ENCODE measurements around the gene UBE2Z.
"Not testable (repeated sequence)": the region's sequence is repeated elsewhere in the genome, so short reads cannot be mapped to it uniquely, and the experiment has no call there.

The UBE2Z gene

DNA sequence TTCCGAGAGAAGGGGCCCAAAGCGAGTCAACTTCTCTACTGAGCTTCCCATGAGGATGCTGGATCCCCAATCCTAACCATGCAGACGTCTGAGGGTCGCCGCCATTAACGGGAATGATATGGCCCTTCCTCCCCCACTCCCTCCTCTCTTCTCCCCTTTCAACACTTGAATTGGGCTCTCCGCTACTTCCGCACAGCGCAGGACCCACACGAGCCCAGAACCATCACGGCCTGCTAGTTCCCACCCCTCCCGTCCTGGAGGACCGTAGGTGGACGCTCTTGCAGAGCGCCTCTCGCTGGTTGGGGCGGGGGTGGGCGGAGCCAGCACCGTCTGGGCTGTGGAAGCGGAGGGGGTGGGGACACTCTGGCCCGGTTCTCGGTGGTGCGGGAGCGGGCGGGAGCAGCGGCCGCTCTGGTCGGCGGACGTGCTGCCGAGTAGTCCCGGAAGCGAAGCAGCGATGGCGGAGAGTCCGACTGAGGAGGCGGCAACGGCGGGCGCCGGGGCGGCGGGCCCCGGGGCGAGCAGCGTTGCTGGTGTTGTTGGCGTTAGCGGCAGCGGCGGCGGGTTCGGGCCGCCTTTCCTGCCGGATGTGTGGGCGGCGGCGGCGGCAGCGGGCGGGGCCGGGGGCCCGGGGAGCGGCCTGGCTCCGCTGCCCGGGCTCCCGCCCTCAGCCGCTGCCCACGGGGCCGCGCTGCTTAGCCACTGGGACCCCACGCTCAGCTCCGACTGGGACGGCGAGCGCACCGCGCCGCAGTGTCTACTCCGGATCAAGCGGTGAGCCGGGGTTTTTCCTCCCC, at the start of gene UBE2Z:
Gene UBE2Z, plus strand, starts transcription at position 361 of the 797 bp plus-strand sequence. Its CDS starts 97 bp downstream, at position 458.
- DNase-seq (ENCODE audit: extremely low read depth in 1 of 2, low read depth in 1 of 2), result peak; percentile 78 to 87

DNA sequence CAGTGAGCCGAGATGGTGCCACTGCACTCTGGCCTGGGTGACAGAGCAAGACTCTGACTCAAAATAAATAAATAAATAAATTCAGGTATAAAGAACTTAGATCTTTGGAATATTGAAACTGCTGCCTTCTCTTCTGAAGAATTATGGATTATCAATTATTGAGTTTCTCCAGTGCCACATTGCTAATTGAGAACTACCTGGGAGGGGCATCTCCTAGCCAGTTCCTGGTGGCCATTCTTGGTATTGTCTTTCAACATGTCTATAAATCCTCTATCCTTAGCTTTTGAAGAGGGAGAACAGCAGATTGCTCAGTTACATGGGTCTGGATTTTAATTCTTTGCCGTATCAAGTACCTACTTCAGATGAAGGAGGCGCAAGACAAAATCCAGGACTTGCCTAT, 48.2 kb upstream of the UBE2Z start:
- no peak for DNase-seq (ENCODE audit: extremely low read depth in 1 of 2, low read depth in 1 of 2)

DNA sequence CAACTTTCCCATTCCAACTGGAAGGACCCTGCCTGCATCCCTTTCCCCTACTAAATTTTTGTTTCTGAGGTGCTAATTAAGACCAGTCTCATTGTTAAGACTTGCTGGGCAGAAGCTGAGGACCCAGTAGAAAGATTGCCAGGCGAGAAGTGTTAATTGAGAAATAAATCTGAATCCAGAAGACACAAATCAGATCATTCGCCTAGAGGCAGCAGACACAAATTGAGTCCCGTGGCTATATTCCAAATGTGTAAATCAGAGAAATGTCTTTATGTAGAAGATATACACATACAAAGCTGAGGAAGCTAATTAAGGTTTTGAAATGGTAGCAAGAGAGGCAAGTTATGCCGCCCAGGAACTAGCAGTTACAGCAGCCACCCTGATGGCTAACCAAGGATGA, 47.8 kb upstream of the UBE2Z start:
- DNase-seq (ENCODE audit: extremely low read depth in 1 of 2, low read depth in 1 of 2), result no peak

DNA sequence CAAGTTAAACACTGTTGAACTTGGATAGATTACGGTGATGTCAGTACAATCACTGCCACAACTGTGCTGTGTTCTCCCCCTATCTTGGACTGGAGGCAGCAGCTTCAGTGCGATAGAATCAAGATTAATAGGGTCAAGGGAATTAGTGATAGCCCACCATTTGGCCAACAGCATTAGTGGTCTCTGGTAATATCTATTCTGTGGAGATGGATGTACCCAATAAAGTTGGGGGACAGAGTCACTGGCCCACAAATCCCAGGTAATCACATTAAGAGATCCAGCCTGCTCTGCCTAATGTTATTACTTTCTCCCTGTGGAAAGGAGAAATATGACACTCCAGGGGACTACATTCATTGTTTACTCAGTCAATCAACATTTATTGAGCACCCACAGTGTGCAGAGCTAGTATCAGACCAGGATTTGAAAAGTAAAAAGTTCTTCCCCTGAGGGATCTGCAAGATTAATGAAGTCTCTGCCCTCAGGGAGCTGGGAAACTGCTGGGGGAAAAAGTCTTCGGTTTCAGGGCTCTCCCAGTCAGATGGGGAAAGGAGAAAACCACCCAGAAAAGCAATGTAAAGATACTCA, 39.2 kb upstream of the UBE2Z start:
- no peak for DNase-seq (ENCODE audit: extremely low read depth in 1 of 2, low read depth in 1 of 2)

DNA sequence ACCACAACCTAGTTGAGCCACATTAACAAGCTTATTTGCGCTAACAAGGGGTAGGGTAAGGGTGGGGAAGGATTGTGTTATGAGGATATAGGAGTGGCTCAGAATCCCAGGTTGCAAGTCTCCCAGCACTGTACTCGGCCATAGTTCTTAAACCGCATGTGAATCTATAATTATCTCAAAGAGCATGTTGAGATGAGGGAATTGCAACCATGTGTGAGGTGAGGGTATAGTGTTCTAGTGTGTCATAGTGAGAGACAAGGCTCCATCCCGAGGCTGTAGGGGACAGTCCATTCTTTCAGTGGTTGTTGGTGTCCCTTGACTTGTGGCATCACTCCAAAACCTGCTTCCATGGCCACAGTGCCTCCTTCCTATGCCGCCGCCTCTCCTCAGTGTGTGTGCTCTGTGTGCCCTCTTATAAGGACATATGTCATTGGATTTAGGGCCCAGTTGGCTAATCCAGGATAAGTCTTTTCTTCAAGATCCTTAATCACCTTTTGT, 38.3 kb upstream of the UBE2Z start:
- no peak for DNase-seq (ENCODE audit: extremely low read depth in 1 of 2, low read depth in 1 of 2)

DNA sequence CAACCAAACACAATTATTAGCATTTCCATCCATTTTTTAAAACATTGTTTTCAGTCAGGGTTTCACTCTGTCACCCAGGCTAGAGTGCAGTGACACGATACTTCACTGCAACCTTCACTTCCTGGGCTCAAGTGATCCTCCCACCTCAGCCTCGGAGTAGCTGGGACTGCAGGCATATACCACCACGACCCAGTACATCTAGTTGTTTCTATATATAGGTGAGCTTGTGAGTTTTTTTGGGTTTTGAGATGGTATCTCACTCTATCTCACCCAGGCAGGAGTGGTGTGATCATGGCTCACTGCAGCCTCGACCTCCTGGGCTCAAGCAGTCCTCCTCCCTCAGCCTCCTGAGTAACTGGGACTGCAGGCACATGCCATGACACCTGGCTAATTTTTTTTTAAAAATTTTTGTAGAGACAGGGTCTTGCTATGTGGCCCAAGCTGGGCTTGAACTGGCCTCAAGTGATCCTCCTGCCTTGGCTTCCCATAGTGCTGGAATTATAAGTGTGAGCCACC, 37.1 kb upstream of the UBE2Z start:
- no peak for DNase-seq (ENCODE audit: extremely low read depth in 1 of 2, low read depth in 1 of 2)

DNA sequence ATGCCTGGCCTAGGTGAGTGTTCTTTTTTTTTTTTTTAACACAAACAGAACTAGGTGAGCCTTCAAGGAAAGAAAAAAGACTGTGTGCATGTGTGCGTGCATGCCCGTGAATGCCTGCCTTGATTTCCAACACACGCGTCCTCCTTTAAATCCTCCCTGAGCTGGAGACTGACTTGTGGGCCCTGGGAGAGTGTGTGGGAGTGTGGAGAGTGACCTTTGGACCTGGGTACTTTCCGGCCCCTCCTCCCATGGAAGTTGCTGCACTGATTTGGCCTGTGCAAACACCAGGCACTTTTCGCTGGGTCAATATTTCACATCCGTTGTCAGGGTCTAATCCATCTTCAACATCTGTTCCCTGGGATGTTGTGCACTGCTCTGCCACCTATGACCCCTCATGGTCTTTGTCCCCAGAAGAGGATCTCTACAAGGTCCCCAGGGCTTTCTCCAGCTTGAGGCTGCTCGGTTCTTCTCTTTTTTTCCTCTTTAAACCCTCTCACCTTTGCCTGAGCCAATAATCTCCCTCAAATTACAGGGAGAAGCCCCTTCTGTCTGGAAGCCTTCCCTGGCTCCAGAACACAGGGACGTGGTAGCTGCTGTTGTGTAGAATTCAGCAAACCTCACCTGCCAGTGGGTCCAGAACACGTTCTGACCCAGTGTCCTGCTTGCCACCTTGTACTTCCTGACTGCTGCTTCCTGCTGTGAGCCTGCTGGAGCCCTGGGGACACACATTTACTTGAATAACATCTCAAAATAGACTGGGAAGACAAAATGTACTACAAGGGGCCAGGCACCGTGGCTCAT, 36.5 kb upstream of the UBE2Z start:
- no peak for DNase-seq (ENCODE audit: extremely low read depth in 1 of 2, low read depth in 1 of 2)

DNA sequence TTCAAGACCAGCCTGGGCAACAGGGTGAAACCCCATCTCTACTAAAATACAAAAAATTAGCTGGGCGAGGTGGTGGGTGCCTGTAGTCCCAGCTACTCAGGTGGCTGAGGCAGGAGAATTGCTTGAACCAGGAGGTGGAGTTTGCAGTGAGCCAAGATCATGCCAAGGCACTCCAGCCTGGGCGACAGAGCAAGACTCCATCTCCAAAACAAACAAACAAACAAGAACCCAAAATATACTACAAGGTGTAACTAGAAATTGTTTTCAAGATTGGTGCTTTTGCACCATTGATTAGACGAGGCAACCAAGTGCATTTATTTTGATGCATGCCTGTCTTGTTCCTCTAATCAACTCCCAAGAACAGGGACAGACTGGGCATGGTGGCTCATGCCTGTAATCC, 35.8 kb upstream of the UBE2Z start:
- DNase-seq (ENCODE audit: extremely low read depth in 1 of 2, low read depth in 1 of 2), result not testable (repeated sequence)

DNA sequence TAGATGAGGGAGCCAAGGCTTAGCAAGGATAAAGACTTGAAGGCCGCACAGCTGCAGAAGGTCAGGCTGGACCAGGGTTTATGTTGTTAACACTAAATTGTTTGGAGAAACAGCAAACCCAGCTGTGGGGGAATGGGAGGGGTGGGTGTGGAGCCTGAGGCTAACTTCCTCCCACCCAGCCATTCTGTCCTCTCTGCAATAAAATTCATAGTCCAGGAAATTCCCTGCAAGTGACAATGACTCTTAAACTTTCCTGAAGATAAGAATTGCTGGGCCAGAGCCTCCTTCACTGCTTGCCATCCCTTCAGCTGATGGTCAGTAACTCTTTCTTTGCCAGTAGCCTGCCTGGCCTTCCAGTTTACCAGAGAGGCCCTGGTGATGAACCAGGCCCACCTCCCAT, 35.0 kb upstream of the UBE2Z start:
- no peak for DNase-seq (ENCODE audit: extremely low read depth in 1 of 2, low read depth in 1 of 2)

DNA sequence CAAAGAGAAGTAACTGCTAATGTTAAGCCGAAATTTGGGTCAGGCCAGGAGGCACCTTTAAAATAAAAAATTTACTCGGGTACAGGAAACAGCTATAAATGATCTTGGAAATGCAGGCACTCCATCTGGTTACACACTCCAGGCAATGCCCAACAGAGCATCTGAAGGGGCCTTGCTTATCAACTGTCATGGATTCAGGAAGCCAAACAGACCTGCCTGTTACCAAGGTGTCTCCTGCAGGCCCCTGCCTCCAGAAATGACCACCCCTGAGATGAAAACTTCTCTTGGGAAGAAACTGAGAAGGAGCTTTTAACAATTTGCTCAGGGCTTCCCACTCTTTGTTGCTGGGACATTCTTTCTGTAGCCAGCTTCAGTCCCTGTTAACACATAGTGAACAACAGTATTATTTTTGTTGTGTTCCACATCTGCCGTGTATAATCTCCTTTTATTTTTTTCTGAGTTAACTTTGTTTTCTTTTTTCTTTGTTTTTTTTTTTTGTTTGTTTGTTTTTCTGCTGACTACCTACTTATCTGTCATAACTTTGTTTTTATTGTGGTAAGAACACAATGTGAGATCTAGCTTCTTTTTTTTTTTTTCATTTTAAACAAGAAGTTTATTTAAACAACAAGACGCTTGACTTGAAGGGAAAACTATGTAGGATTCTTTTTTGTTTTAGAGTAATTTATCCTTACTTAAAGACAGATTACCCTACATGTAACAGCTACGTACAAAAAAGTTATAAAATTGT, 34.3 kb upstream of the UBE2Z start:
- no peak for DNase-seq (ENCODE audit: extremely low read depth in 1 of 2, low read depth in 1 of 2)

DNA sequence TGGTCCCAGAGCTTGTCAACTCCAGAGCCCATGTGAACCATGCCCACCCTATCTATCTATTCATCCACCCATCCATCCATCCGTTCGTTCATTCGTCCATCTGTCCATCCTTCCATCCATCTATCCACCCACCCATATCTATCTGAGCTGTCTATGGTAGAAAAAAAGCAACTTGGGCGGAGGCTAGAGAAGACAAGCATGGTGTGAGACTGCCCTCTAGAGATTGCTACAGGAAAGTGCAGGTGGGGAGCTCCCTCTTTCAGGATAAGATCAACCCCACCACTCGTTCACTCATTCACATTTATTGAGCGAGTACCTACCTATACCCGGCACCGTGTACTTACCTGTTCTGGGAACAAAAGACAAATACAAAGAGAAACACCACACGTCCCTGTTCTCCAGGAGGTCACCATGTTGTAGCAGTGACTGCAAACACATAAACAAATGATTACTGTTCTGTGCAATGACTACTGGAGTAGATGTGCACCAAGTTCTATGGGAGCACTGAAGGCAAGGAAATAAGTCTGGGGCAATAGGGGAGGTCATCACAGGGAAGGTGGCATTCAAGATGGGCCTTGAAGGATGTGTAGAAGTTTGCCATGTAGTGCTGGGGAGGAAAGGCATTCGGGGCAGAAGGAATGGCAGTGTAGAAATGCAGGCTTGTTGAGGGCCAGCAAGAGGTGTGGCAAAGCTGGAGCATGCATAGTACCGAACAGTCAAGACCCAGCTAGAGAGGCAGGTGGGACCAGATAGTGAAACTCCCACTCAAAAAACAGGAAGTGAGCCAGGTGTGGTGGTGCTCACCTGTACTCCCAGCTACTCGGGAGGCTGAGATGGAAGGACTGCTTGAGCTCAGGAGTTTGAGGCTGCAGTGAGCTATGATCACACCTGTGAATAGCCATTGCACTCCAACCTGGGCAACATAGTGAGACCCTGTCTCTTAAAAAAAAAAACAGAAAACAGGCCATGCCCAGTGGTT, 29.0 kb upstream of the UBE2Z start:
- DNase-seq (ENCODE audit: extremely low read depth in 1 of 2, low read depth in 1 of 2), result peak in 1 of 2 donors; percentile 29

DNA sequence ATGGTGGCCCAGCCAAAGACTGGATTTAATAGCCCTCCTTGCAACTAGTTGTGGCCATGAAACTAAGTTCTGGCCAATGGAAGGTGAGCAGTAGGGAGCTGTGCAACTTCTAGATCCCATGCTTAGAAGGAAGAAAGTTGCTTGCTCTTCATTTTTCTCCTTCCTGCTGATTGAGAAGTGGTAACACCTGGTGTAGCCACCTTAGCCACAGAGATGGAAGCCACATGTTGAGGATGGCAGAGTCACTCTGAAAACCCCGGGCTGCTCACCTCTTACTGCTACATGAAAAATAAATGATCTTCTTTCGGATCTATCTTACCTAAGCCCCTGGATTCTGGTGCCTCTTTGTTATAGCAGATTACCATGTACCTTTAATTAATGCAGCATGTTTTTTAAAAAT, 25.9 kb upstream of the UBE2Z start:
- no peak for DNase-seq (ENCODE audit: extremely low read depth in 1 of 2, low read depth in 1 of 2)

DNA sequence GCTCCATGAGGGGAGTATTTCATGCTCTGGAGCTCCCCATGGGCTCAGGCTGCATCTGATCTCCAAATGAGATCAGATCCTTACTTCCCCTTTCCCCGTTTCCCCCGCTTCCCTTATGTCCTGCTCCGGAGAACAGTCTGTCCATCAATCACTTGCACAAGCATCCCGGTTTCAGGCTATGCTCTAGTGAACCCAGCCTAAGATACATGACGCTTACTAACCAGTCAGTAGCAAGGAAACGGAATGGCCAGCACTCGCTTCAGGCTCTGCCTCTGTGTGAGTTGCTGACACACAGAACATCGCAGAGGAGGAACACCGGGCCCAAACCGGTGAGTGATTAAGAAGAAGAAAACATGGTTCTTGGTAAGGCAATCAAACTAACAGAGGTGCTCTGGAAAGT, 25.0 kb upstream of the UBE2Z start:
- DNase-seq (ENCODE audit: extremely low read depth in 1 of 2, low read depth in 1 of 2), result no peak

DNA sequence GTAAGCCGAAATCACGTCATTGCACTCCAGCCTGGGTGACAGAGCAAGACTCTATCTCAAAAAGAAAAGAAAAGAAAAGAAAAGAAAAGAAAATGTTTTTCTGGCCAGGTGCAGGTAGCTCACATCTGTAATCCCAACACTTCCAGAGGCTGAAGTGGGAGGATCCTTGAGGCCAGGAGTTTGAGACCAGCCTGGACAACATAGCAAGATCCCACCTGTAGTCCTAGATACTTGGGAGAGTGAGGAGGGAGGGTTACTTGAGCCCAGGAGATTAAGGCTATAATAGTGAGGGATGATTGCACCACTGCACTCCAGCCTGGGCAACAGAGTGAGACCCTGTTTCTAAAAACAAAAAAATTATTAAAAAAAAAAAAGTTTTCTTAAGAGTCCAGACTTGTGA, 18.1 kb upstream of the UBE2Z start:
- DNase-seq (ENCODE audit: extremely low read depth in 1 of 2, low read depth in 1 of 2), result no peak

DNA sequence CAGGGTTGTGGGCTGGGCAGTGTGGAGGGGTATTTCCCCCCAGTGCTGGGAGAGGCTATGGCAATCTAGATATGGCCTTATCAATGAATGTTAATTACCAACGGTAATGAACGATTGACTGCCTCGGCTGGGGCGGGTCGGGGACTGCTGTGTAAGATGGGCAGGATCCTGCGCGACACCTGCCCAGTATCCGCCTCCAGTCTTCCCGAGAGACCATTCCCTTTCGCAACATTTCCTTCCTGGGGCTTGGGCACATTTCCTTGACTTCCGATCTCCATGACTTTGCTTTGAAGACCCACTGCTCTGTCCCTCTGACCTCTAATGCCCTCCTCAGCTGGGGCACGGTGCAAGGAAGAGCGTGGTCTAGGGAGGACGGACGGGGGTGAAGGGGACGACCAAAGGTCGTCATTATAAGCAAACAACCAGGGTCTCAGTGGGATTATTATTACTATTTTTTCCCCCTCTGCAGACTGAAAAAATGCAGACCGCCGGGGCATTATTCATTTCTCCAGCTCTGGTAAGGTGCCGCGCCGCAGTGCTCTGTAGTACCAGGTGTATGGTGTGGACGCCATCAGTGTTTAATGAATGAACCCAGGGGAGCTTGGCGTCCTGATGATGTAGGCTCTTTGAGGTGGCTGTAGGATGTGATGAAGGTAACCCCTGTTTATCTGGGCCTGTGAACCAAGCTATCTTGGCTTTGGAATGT, 15.1 kb upstream of the UBE2Z start:
- DNase-seq (ENCODE audit: extremely low read depth in 1 of 2, low read depth in 1 of 2), result no peak

DNA sequence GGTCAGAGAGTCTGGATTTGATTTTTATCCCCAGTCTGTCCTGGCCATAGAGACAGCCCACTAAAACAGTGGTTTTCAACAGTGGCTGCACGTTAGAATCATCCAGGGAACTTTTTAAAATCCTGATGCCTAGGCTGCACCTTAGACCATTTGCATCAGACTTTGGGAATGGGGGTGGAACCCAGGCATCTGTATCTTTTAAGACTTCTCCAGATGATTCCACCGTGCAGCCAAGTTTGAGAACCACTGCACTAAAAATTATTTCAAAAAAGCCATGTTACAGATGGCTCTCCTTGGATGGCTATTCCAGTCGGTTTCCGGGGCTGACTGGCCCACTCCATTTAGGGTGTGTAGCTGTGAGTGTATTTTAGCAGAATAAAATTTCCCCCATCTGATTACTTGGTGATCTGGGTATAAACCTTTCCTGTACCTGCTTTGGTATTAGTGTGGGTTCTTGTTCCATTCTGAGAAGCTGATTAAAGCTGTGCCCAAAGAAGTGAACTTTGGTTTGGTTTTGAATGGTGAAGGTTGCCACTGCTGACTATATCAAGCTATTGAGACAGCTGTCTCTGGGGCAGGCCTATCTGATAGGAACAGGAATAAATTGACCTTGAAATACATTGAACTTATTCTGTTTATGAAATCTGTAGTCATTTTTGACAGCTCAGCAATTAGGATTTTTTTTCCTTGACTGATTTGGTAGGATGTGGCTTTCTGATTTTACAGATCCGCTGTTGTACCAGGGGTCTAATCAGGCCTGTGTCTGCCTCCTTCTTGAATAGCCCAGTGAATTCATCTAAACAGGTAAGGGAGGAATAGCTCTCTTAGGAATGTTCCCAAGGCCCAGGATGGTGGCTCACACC, 14.3 kb upstream of the UBE2Z start:
- no peak for DNase-seq (ENCODE audit: extremely low read depth in 1 of 2, low read depth in 1 of 2)

DNA sequence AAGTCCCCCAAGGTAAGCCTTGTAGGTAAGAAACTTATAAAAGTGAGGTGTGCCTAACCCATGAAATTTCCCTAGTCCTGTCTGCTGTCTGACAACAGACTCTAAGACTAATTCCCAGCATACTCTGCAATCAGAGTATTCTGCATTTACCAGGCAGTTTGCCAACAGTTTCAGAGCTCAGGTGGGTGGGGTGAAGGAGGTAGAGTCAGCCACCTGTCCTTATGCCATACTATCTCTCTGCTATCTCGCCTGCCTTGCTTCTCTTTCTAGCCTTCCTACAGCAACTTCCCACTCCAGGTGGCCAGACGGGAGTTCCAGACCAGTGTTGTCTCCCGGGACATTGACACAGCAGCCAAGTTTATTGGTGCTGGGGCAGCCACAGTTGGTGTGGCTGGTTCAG, 13.3 kb upstream of the UBE2Z start:
- no peak for DNase-seq (ENCODE audit: extremely low read depth in 1 of 2, low read depth in 1 of 2)

DNA sequence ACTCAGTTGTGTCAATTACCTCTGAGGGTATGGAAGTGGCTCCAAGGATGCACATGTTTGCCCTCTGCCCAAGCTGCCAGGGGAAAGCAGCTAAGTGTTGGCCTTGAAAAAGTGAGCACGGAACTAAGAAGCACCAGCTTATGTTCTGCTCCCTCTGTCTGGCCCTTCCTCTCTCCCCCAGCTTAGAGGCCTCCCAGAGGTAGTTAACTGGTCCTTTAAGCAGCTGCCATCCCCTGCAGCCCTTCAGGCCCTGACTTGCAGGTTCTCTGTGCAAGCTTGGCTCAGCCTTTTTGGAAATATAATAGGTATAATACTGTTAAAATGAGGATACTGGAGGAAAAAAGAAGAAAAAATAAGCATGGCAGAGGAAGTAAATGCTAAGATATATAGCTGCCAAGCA, 7.0 kb upstream of the UBE2Z start:
- no peak for DNase-seq (ENCODE audit: extremely low read depth in 1 of 2, low read depth in 1 of 2)

Measured in stimulated activated CD8-positive, alpha-beta memory T cell treated with anti-CD3 and anti-CD28 coated beads, Interleukin-7, amount 100 ng/mL, for 48 hours (primary cell).